Measurements from ENCODE around the gene MRPS6.

GRCh38 chr21:34071683-34072082 lies 1.7 kb upstream of the MRPS6 start:
- TF ChIP-seq CTCF (IDR thresholded peaks at IDR 0.05) = no peak
- no peak for TF ChIP-seq POLR2A (IDR thresholded peaks at IDR 0.05)
- TF ChIP-seq POLR2AphosphoS5 (IDR thresholded peaks at IDR 0.05; ENCODE audit: insufficient read depth in 1 of 2, low read depth in 1 of 2) = no peak

Data from vagina (tissue), 2 donors.